ENCODE measurements around the gene KCNQ4. TPM values are rescaled to one million over a fixed set of nuclear protein-coding genes. Genes with fewer than 3 reads are reported as not detected.

KCNQ4 gene
- total and polyA plus RNA-seq, 2 of the 8 experiments (the other 6 are each of a cell fraction or from before 2014, with no cell fraction given): 2.2 to 3.9 TPM

GRCh38 chr1:40794048-40794447, 10.5 kb downstream of the KCNQ4 start:
- CTCF ChIA-PET (ENCODE audit: partially characterized antibody): interaction anchor here (0.6 to 24.5 kb wide), 7 partner anchors 18 to 229 kb away, joined by 3 to 325 read pairs (median 3); partner anchors contain the start of gene CITED4
- FAIRE-seq: no peak
- POLR2A ChIA-PET (ENCODE audit: partially characterized antibody): interaction anchor here (1.3 to 2.7 kb wide), 3 partner anchors 10 to 33 kb away, joined by 3 to 9 read pairs (median 4); no protein-coding TSS in a partner anchor
- TF ChIP-seq TBP (IDR thresholded peaks at IDR 0.05; ENCODE audit: low read depth, low read length) (no peak), RBBP5 (IDR thresholded peaks at IDR 0.05; ENCODE audit: borderline replicate concordance, low read depth, low read length) (no peak), MAX (IDR thresholded peaks at IDR 0.05) (no peak), FOSL1 (IDR thresholded peaks at IDR 0.05; ENCODE audit: insufficient read depth, low read depth, low read length) (no peak), JUN (IDR thresholded peaks at IDR 0.05; ENCODE audit: low read depth, low read length) (no peak), EGR1 (IDR thresholded peaks at IDR 0.05; ENCODE audit: borderline replicate concordance, low read depth, low read length) (no peak), EP300 (IDR thresholded peaks at IDR 0.05; ENCODE audit: borderline replicate concordance in 1 of 2, low read depth in 2 of 2, low read length in 2 of 2) (no peak), KDM4A (IDR thresholded peaks at IDR 0.05; ENCODE audit: low read depth, low read length, severe bottlenecking) (no peak), RFX5 (IDR thresholded peaks at IDR 0.05; ENCODE audit: borderline replicate concordance, low read depth, low read length) (no peak), TCF12 (IDR thresholded peaks at IDR 0.05; ENCODE audit: low read depth, low read length) (no peak)
- TF ChIP-seq, protein P1, sequence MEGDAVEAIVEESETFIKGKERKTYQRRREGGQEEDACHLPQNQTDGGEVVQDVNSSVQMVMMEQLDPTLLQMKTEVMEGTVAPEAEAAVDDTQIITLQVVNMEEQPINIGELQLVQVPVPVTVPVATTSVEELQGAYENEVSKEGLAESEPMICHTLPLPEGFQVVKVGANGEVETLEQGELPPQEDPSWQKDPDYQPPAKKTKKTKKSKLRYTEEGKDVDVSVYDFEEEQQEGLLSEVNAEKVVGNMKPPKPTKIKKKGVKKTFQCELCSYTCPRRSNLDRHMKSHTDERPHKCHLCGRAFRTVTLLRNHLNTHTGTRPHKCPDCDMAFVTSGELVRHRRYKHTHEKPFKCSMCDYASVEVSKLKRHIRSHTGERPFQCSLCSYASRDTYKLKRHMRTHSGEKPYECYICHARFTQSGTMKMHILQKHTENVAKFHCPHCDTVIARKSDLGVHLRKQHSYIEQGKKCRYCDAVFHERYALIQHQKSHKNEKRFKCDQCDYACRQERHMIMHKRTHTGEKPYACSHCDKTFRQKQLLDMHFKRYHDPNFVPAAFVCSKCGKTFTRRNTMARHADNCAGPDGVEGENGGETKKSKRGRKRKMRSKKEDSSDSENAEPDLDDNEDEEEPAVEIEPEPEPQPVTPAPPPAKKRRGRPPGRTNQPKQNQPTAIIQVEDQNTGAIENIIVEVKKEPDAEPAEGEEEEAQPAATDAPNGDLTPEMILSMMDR (IDR thresholded peaks at IDR 0.05; ENCODE audit: control extremely low read depth in 1 of 3, insufficient read depth in 1 of 3, low read depth in 1 of 3, low read length in 3 of 3): no peak

More at GRCh38 chr1:40794048-40794447, 10.5 kb downstream of the KCNQ4 start:
- no peak overlapping the region for H4K91ac ChIP-seq (replicated peaks; ENCODE audit: insufficient read length, low read length)
- no peak overlapping the region for H3K9ac ChIP-seq (replicated peaks in 1 of 4; ENCODE audit: extremely low read depth in 1 of 4, low read depth in 3 of 4, low read length in 3 of 4)
- H3K36me3 ChIP-seq (ENCODE audit: control insufficient read depth in 2 of 4, insufficient read depth in 4 of 4, low read length in 3 of 4): no peaks in the 10 kb centered on the region
- no peak overlapping the region for H4K8ac ChIP-seq (ENCODE audit: extremely low read depth, insufficient read depth, low read length)
- no peak overlapping the region for H2BK120ac ChIP-seq (replicated peaks; ENCODE audit: low read depth, low read length)
- no peaks in the 10 kb centered on the region for H3K79me2 ChIP-seq (ENCODE audit: control insufficient read depth in 1 of 2, insufficient read depth in 2 of 2, low read length in 2 of 2)
- no peak overlapping the region for H3K23ac ChIP-seq (ENCODE audit: insufficient read length)
- no peak overlapping the region for H2BK12ac ChIP-seq (ENCODE audit: low read depth, low read length)
- H3K4me1 ChIP-seq (replicated peaks in 1 of 4; ENCODE audit: control insufficient read depth in 3 of 4, insufficient read depth in 4 of 4, low read length in 3 of 4): peaks cover 0 to 5% (median 0%) of the 10 kb centered on the region in 4 experiments; a peak in 3 of 7 replicates
- H3K79me1 ChIP-seq (ENCODE audit: low read depth, low read length): no peaks in the 10 kb centered on the region
- no peak overlapping the region for H3K27ac ChIP-seq (ENCODE audit: low read depth, low read length)
- H2BK5ac ChIP-seq (ENCODE audit: low read depth, low read length): no peak overlapping the region
- 0 out of 2 replicates have a peak overlapping the region, but pooled peaks have one; percentile 24 for H2AK5ac ChIP-seq (ENCODE audit: low read depth, low read length)
- H3K4me3 ChIP-seq (ENCODE audit: extremely low read depth in 1 of 4, insufficient read depth in 2 of 4, low read depth in 3 of 4, low read length in 4 of 4): no peak overlapping the region
- H4K5ac ChIP-seq (ENCODE audit: insufficient read length, low read depth, low read length): no peak overlapping the region
- no peak overlapping the region for H2BK20ac ChIP-seq (ENCODE audit: low read length)
- no peaks in the 10 kb centered on the region for H3K23me2 ChIP-seq (ENCODE audit: low read depth, low read length)
- no peaks in the 10 kb centered on the region for H3K9me3 ChIP-seq (ENCODE audit: insufficient read depth in 2 of 2, low read depth in 1 of 2, low read length in 1 of 2)
- H2AFZ ChIP-seq (ENCODE audit: low read length): no peak overlapping the region
- DNase-seq (ENCODE audit: low read depth in 1 of 2, low spot score in 2 of 2): no peak
- no peak overlapping the region for H3K4ac ChIP-seq (replicated peaks; ENCODE audit: insufficient read length, low read depth, low read length)
- no peak overlapping the region for H3K14ac ChIP-seq (ENCODE audit: insufficient read length)
- no peaks in the 10 kb centered on the region for H4K20me1 ChIP-seq (replicated peaks in 1 of 2; ENCODE audit: control insufficient read depth in 1 of 2, insufficient read depth in 2 of 2, low read length in 2 of 2)
- no peak overlapping the region for H3K18ac ChIP-seq (ENCODE audit: extremely low read depth, low read length)
- 84% methylated on average over 4 of the region's 4 CpGs; no CpG with 5 or more reads in 1 of the 2 experiments for WGBS, 2 experiments (ENCODE audit: extremely low coverage in 1 of 2, insufficient coverage in 1 of 2, insufficient read length in 1 of 2, insufficient replicate concordance in 2 of 2, low coverage in 1 of 2, low lambda C conversion rate in 2 of 2, missing lambda C conversion rate in 1 of 2)
- no peak overlapping the region for H3K4me2 ChIP-seq (ENCODE audit: insufficient read depth in 1 of 2, low read depth in 2 of 2, low read length in 2 of 2)
- H3K27me3 ChIP-seq (replicated peaks in 1 of 4; ENCODE audit: control insufficient read depth in 3 of 4, extremely low read depth in 1 of 4, insufficient read depth in 3 of 4, low read length in 3 of 4): no peaks in the 10 kb centered on the region
- no peak overlapping the region for H2BK15ac ChIP-seq (ENCODE audit: low read length)
- no peak overlapping the region for H3K56ac ChIP-seq (replicated peaks; ENCODE audit: insufficient read length, low read depth, low read length)
